Central memory CD8-positive, alpha-beta T cell (primary cell): ENCODE data around the gene MEPCE.
"Not testable (repeated sequence)": the region's sequence is repeated elsewhere in the genome, so short reads cannot be mapped to it uniquely, and the experiment has no call there.

Experiments used
- ATAC-seq: fragments of 150-1000 bp; cut with Tn5 transposase; replicated peaks from 2 replicates; pipeline ENCODE4 v1.10.0; 2022; ENCODE audit warnings: mild to moderate bottlenecking, moderate FRiP score, moderate number of reproducible peaks; ENCODE audit not compliant: poor library complexity, severe bottlenecking; ENCODE audit errors: extremely low read depth
- DNase-seq, 2 donors: peaks; one replicate each; pipeline ENCODE4 v3.0.0; 2021; ENCODE audit warnings: low spot score in 2 of 2
- H3K27ac Mint-ChIP-seq: one replicate; pipeline ENCODE4 v1.8.0; 2022; ENCODE audit warnings: low read depth, mild to moderate bottlenecking, moderate library complexity, mixed read lengths
- H3K27me3 Mint-ChIP-seq: one replicate; pipeline ENCODE4 v1.8.0; 2022; ENCODE audit warnings: mixed read lengths
- H3K36me3 Mint-ChIP-seq: one replicate; pipeline ENCODE4 v1.8.0; 2022; ENCODE audit warnings: mild to moderate bottlenecking, moderate library complexity, mixed read lengths; ENCODE audit not compliant: insufficient read depth
- H3K4me1 Mint-ChIP-seq: one replicate; pipeline ENCODE4 v1.8.0; 2022; ENCODE audit warnings: mixed read lengths
- H3K4me3 Mint-ChIP-seq: one replicate; pipeline ENCODE4 v1.8.0; 2022; ENCODE audit warnings: mild to moderate bottlenecking, moderate library complexity, mixed read lengths
- H3K9me3 Mint-ChIP-seq: one replicate; pipeline ENCODE4 v1.8.0; 2022; ENCODE audit warnings: mixed read lengths

The MEPCE gene

DNA sequence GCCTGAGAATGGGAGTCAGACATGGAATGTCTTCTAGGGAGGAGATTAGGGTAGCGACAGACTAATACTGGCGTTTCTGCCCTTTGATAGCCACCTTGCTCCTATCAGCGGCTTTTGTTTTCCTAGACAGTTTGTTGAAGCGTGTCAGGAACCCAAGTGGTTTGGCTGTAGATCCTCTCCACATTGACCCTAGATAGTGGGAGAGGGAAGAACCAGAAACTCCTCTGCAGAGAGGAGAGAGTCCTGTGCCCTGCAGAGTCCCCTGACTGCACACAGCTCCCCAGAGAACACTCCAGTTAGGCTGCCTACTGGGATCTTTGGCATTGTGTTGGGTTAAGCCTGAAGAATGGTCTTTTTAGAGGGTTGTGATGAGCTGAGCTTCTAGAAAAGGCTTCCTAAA lies 2.4 kb downstream of the MEPCE start:
- Mint-ChIP-seq H3K9me3 (no peaks in the 10 kb centered on the region), H3K36me3 (peaks cover 50% of the 10 kb centered on the region)

DNA sequence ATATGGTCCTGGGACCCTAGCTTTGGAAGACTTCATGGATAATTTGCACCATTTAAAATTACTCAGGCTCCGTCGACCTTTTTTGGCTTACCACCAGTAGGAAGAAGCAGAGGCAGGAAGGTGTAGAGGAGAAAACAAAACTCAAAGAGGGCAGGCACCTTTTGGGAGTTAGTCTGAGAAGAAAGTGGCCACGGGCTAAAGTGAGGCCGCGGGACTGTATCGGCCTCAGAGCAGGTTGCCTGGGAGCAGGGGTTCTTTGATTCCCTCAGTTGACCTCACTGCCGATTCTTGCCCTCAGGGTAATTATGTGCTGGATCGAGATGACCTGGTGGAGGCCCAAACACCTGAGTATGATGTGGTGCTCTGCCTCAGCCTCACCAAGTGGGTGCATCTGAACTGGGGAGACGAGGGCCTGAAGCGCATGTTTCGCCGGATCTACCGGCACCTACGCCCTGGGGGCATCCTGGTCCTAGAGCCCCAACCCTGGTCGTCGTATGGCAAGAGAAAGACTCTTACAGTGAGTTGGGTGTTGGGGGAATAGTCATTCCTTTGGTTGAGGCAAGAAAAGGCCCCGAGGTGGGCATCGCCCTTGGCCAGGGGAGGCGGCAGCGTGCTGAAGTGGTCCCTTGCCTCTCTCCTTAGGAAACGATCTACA lies 3.1 kb downstream of the MEPCE start:
- H3K9me3 Mint-ChIP-seq = no peaks in the 10 kb centered on the region
- DNase-seq = no peak
- peaks cover 62% of the 10 kb centered on the region for H3K4me1 Mint-ChIP-seq
- peak overlapping the region; percentile 13 for H3K27ac Mint-ChIP-seq
- H3K4me3 Mint-ChIP-seq = no peak overlapping the region
- no peak for ATAC-seq
- peaks cover 7% of the 10 kb centered on the region for H3K27me3 Mint-ChIP-seq
- peaks cover 50% of the 10 kb centered on the region for H3K36me3 Mint-ChIP-seq

More for the DNA sequence above, 2.4 kb downstream of the MEPCE start:
- Mint-ChIP-seq H3K4me3 (peak overlapping the region; percentile 85), H3K27me3 (peaks cover 7% of the 10 kb centered on the region), H3K27ac (peak overlapping the region; percentile 13), H3K4me1 (peaks cover 62% of the 10 kb centered on the region)
- ATAC-seq = no peak
- DNase-seq = no peak

GRCh38 chr7:100433276-100433591 lies 3.6 kb downstream of the MEPCE start:
- no peak overlapping the region for H3K4me3 Mint-ChIP-seq
- peak overlapping the region; percentile 41 for H3K27ac Mint-ChIP-seq
- ATAC-seq (no peak), DNase-seq (no peak)
- no peaks in the 10 kb centered on the region for H3K9me3 Mint-ChIP-seq
- H3K36me3 Mint-ChIP-seq = peaks cover 48% of the 10 kb centered on the region
- peaks cover 62% of the 10 kb centered on the region for H3K4me1 Mint-ChIP-seq
- H3K27me3 Mint-ChIP-seq = peaks cover 7% of the 10 kb centered on the region

DNA sequence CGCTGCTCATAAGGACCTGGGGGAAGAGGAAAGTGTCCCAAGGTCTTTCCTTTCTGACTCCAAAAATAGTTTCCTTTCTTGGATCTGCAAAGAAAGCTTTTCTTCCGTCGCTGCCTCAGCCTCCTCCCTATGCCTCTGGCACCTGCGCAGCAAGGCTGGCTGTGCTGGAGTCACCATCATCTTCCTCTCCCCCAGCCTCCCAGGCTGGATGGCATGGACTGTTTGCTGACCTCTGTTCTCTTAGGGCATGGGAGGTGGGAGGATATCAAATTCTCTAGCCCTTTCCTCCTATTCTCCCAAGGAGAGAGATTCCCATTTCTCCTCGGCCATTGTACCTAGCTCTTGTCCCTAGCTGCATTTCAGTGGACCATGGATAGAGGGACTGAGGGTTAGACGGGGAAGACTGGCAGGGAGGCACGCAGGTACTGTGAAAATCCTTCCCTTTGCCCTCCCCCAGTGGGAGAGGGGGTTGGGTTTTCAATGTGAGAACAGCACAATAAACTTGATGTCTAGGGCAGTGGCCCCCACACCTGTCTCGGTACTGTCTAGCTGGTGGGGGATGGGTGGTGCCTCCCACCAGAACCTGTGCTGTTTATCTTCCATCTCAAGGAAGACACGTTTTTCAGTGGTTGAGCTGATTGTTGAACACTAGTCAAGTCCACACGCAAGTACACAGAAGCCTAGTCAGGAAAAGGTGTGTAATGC lies 4.1 kb downstream of the MEPCE start:
- Mint-ChIP-seq H3K4me1 (peaks cover 57% of the 10 kb centered on the region), H3K27ac (peak overlapping the region; percentile 41), H3K4me3 (peak overlapping the region; percentile 95), H3K9me3 (no peaks in the 10 kb centered on the region), H3K36me3 (peaks cover 43% of the 10 kb centered on the region), H3K27me3 (peaks cover 7% of the 10 kb centered on the region)
- DNase-seq (no peak), ATAC-seq (no peak)

- H3K9me3 Mint-ChIP-seq = no peaks in the 10 kb centered on the region
- ATAC-seq (no peak), DNase-seq (no peak)
- peak overlapping the region; percentile 95 for H3K4me3 Mint-ChIP-seq
- H3K27me3 Mint-ChIP-seq = peaks cover 2% of the 10 kb centered on the region
- H3K36me3 Mint-ChIP-seq = peaks cover 35% of the 10 kb centered on the region
- H3K27ac Mint-ChIP-seq = peak overlapping the region; percentile 97
- H3K4me1 Mint-ChIP-seq = peaks cover 49% of the 10 kb centered on the region
Measured at GRCh38 chr7:100434297-100435144, 4.9 kb downstream of the MEPCE start.

DNA sequence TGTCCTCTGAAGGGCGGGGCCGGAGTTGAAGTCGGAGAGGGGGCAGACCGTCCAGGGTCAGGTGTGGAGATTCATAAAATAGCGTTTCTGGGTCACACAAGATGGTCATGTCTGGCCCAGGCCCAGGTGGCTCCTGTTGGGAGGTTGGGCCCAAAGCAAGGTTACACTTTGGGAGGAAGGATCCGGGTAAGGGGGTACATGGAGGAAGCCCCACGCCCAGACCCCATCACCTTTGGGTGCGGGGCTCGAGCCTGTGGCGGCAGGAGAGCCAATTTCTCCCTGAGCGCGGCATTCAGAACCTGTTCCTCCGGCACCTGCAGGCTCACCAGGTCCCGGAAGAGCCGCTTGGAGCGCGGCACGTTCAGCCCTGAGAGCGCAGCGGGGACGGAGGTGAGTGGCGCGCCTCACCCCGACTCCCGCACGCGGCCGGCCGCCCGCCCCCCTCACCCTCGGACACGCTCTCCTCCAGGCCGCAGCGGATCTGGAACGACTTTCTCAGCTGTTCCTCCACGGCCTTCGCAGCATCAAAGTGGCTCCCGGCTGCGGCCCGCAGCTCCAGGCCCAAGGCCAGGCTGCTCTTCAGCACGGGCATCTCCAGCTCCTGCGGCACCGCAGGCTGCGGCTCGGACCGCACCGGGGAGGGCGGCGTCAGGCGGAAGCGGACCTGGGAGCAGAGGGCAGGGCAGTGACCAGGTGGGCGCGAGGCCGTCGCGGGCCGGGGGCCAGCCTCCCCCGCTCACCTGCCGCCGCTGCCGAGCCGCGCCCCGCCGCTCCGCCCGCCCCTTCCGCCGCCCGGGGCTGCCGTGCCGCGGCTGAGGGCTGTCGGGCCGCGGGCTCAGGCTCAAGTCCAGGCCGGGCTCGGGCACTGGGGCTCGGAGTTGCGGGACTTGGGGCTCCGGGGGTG lies 6.0 kb downstream of the MEPCE start:
- ATAC-seq (peak; percentile 54), DNase-seq (no peak)
- Mint-ChIP-seq H3K4me1 (peaks cover 41% of the 10 kb centered on the region), H3K9me3 (no peaks in the 10 kb centered on the region), H3K27me3 (no peaks in the 10 kb centered on the region), H3K36me3 (peaks cover 27% of the 10 kb centered on the region), H3K4me3 (peak overlapping the region; percentile 95), H3K27ac (peak overlapping the region; percentile 97)

- ATAC-seq (no peak), DNase-seq (no peak)
- H3K4me1 Mint-ChIP-seq = peaks cover 28% of the 10 kb centered on the region
- H3K36me3 Mint-ChIP-seq = peaks cover 25% of the 10 kb centered on the region
- H3K9me3 Mint-ChIP-seq = no peaks in the 10 kb centered on the region
- no peaks in the 10 kb centered on the region for H3K27me3 Mint-ChIP-seq
- H3K27ac Mint-ChIP-seq = peak overlapping the region; percentile 97
- peak overlapping the region; percentile 95 for H3K4me3 Mint-ChIP-seq
Measured at GRCh38 chr7:100437150-100438100, 7.8 kb downstream of the MEPCE start.

DNA sequence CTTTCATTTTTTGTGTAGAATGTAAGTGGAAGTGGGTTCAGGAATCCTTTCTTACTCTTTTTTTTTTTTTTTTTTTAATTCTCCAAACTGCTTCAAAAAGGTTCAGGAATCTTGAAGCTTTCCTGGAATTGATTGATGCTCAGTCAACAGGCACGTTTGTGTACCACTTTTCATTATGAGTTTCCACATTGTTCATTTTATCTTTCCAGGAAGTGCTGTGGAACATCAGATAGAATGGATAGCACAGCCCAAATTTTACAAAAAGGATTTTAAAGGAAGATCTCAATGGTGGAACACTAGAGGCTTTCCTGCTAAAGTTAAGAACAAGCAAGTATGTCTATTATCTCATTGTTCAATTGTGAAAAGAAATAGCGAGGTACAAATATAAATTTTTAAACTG lies 8.5 kb downstream of the MEPCE start:
- H3K36me3 Mint-ChIP-seq = peaks cover 18% of the 10 kb centered on the region
- ATAC-seq (no peak), DNase-seq (no peak)
- H3K27ac Mint-ChIP-seq = no peak overlapping the region
- H3K9me3 Mint-ChIP-seq = no peaks in the 10 kb centered on the region
- peaks cover 29% of the 10 kb centered on the region for H3K4me1 Mint-ChIP-seq
- H3K27me3 Mint-ChIP-seq = no peaks in the 10 kb centered on the region
- no peak overlapping the region for H3K4me3 Mint-ChIP-seq

- not testable (repeated sequence) for H3K9me3 Mint-ChIP-seq, DNase-seq, H3K4me3 Mint-ChIP-seq, H3K27me3 Mint-ChIP-seq, ATAC-seq, H3K27ac Mint-ChIP-seq
- H3K4me1 Mint-ChIP-seq = peaks cover 25% of the 10 kb centered on the region
- H3K36me3 Mint-ChIP-seq = peaks cover 12% of the 10 kb centered on the region
Measured at GRCh38 chr7:100438731-100439130, 9.1 kb downstream of the MEPCE start.

DNA sequence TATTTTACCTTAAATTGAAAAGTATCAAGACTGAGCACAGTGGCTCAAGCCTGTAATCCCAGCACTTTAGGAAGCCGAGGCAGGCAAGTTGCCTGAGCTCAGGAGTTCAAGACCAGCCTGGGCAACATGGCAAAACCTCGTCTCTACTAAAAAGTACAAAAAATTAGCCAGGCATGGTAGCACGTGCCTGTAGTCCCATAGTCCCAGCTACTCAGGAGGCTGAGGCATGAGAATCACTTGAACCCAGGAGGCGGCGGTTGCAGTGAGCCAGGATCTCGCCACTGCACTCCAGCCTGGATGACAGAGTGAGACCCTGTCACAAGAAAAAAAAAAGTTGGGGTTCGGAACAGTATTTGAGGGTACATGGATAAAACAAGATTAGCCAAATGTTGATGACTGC lies 9.6 kb downstream of the MEPCE start:
- not testable (repeated sequence) for DNase-seq, H3K27ac Mint-ChIP-seq, H3K27me3 Mint-ChIP-seq, H3K9me3 Mint-ChIP-seq, ATAC-seq, H3K4me3 Mint-ChIP-seq
- Mint-ChIP-seq H3K4me1 (peaks cover 22% of the 10 kb centered on the region), H3K36me3 (peaks cover 12% of the 10 kb centered on the region)
